Activated T-helper 9 cell treated with anti-CD3 and anti-CD28 coated beads, Interleukin-2, amount 50 U/mL, for 16 hours (primary cell): ENCODE measurements around the gene CSMD2.

Experiments used
- DNase-seq: peaks from one replicate; pipeline ENCODE4 v3.0.0-alpha.2; 2020; ENCODE audit warnings: low read depth

CSMD2 gene

DNA sequence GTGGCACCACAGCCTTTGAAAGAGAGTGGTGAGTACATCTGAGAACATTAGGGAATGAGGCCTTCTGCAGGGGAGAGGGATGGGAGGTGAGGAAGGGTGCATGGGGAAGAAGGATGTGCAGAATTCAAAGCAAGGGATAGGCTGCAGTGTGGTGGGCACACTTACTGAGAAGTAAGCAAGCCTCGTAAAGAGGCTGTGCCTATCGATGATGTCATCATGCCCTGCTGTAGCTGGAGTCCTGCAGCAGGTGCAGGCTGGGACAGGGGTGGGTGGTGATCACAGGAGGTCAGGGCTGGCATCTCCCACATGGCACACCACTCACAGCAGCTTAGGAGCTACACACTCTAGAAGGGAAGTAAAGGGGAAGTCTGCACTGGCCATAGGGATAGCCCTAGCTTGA lies 676.4 kb downstream of the CSMD2 start:
- DNase-seq: no peak

DNA sequence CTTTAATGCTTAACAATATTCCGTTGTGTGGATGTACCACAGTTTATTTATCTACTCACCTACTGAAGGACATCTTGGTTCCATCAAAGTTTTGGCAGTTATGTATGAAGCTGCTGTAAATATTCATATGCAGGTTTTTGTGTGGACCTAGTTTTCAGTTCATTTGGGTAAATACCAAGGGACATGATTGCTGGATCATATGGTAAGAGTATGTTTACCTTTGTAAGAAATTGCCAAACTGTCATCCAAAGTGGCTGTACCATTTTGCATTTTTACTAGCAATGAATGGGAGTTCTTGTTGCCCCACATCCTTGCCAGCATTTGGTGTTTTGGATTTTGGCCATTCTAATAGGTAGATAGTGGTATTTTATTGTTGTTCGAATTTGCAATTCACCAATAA lies 682.6 kb downstream of the CSMD2 start:
- no peak for DNase-seq

- no peak for DNase-seq
These were observed 687.6 kb downstream of the CSMD2 start for GRCh38 chr1:33477451-33477850.

DNA sequence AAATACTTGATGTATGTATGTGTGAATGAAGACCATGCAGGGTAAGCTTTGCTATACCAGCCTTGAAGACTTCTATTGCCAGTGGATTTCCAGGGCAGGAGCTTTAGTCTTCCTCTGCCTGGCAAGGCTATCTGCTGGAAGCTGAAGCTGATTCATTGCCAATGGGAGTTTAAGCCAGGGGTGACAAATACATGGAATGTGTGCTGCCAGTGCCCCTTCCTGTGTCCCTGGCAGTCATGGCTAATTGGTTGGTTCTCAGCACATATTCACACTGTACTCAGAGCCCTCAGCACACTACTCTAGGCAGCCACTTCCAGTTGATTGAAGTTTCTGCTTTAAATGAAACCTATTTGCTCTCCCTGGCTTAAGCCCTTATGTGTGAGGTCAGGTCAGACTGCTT lies 691.1 kb downstream of the CSMD2 start:
- no peak for DNase-seq

DNA sequence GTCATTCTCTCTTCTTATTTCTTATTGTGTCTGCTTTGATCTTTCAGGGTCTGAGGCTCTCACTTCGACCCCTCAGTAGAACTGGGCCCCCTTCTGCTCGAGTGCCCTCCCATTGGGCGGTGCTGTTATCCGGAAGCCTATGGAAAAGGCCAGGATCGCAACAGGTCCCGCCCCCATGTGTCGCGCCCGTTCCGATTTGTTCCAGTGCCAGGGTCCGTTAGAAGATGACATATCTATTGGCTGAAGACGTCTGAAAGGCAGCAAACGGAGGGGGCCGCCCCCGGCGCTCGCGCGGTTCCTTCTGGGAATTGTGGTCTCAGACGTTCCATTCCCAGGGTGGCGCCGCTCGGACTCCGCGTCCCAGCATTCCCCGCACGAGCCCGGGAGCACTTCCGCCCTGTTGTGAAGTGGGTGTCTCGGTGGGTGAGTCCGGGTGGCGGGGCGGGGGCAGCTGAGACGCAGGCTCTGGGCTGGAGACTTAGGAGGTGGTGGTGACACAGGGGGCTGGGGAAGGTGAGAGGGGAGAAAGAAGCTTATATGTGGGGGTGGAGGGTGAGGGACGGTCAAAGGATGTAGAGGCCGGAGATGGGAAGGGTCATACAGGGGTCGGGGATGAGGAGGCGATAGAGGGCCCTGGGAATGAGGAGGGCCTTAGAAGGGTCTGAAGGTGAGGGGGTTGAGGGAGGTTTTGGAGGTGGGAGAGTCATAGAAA lies 692.6 kb downstream of the CSMD2 start, which contains the start of gene ZSCAN20:
ZSCAN20 (plus strand) TSS at position 377 of the 712 bp plus-strand sequence. CDS start 6,644 bp downstream, outside the sequence.
- peak; percentile 80 for DNase-seq

DNA sequence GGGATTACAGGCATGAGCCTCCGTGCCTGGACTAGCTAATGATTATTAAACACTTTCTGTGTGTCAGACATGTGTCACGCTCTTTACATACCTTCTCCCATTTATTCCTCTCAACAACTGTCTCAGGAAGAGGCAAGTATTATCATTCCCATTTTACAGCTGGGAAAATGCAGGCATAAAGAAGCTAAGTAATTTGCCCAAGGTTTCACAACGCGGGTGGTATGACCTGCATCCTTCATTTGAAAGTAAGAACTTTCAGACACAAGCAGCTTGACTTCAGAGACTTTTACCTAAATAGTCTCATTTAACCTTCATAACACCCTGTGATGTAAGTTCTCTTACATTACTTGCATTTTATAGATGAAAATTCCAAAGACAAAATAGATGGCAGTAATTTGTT lies 693.6 kb downstream of the CSMD2 start:
- no peak for DNase-seq

- DNase-seq: peak; percentile 26
These were observed 694.5 kb downstream of the CSMD2 start for GRCh38 chr1:33470495-33471012.

GRCh38 chr1:33469691-33470090 lies 695.3 kb downstream of the CSMD2 start:
- no peak for DNase-seq

DNA sequence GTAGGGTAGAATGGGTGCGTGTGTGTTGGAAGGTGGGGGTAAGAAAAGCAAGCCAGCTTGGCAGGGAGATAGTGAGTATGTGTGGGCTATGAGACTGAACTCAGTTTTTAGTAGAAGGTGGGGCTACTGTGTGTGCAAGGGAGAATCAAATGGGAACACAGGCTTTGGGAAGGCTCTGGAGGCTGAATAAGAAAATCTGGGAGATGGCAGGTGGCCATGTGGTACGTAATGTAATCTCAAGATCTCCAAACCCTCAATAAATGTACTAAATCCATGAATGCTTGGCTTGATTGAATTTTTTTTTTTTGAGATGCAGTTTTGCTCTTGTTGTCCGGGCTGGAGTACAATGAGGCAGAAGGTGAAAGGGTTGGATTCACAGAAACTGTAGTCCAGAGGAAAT lies 696.1 kb downstream of the CSMD2 start:
- no peak for DNase-seq

GRCh38 chr1:33468531-33468930 lies 696.5 kb downstream of the CSMD2 start:
- no peak for DNase-seq

DNA sequence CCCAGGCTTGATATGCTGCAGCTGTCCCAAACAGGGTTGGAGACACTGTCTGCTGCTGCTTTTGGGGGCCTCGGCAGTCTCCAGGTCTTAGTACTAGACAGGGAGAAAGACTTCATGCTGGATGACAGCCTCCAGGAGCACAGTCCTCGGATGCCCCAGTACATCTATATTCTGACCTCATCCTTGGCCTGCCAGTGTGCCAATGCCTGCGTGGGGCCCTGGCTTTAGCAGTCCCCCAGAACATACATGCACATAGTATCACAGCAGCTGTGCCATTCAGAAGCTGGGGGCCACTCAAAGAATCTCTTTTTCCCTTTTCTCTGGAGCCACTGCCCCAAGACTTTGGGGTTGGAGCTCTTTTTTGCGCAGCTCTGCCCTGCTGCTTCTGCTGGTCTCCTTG lies 697.0 kb downstream of the CSMD2 start:
- no peak for DNase-seq

- no peak for DNase-seq
These were observed 698.9 kb downstream of the CSMD2 start for GRCh38 chr1:33466159-33466558.

DNA sequence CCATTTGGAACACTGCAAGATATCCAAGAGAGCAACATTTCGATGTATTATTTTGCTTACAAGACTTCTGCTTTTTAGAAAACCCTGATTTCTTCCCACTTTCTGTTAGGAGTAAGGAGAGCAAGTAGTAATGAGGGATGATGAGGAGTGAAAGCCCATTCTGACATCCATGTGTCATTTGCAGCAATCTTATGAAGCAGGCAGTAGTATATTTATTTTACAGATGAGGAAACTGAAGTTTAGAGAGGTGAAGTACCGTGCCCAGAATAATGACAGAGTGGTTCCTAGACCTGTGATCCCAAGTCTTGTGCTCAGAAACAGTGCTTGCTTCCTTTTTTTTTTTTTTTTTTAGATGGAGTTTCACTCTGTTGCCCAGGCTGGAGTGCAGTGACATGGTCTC lies 699.7 kb downstream of the CSMD2 start:
- DNase-seq: no peak

GRCh38 chr1:33464552-33464951 lies 700.5 kb downstream of the CSMD2 start:
- no peak for DNase-seq
